Fibroblast of lung (primary cell): Measurements from ENCODE around the gene CYYR1.

Source experiments
- EZH2 ChIP-seq: IDR thresholded peaks from 2 replicates; pipeline ENCODE4 v1.5.1; 2012; ENCODE audit warnings: low read length, control low read depth, mild to moderate bottlenecking; ENCODE audit errors: missing control alignments
- TF ChIP-seq, protein P1 (sequence below), 2 donors: IDR thresholded peaks in 1 of 2; conservative IDR thresholded peaks in 1 of 2; 1 replicate in 1 of 2; 2 replicates in 1 of 2; pipeline ENCODE4 v1.5.1; 2011 to 2012; ENCODE audit warnings: low read length in 2 of 2, control low read depth in 1 of 2, inconsistent platforms in 1 of 2, low read depth in 1 of 2, mild to moderate bottlenecking in 1 of 2

DNA sequence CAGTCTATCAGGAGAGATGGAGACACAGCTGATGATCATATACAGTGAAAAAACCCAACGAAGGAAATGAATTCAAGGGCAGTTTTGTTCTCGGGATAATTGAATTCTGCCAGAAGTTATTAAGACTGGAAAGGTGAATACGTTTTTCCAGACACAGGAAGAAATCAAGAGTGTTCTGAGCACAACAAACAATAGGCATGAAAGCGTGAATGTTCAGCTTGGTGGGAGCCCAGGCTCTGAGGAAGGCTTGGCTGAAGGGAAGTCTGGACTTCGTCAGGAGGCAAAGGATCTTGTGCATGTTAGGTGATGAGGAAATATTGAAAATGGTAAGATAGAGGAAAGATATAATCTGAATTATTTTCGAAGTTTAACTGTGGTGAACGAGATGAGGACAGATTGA, 50.4 kb downstream of the CYYR1 start:
- TF ChIP-seq, protein P1, sequence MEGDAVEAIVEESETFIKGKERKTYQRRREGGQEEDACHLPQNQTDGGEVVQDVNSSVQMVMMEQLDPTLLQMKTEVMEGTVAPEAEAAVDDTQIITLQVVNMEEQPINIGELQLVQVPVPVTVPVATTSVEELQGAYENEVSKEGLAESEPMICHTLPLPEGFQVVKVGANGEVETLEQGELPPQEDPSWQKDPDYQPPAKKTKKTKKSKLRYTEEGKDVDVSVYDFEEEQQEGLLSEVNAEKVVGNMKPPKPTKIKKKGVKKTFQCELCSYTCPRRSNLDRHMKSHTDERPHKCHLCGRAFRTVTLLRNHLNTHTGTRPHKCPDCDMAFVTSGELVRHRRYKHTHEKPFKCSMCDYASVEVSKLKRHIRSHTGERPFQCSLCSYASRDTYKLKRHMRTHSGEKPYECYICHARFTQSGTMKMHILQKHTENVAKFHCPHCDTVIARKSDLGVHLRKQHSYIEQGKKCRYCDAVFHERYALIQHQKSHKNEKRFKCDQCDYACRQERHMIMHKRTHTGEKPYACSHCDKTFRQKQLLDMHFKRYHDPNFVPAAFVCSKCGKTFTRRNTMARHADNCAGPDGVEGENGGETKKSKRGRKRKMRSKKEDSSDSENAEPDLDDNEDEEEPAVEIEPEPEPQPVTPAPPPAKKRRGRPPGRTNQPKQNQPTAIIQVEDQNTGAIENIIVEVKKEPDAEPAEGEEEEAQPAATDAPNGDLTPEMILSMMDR (conservative IDR thresholded peaks at IDR 0.05 in 1 of 2, IDR thresholded peaks at IDR 0.05 in 1 of 2; ENCODE audit: low read depth in 1 of 2, low read length in 2 of 2), result no peak
- TF ChIP-seq EZH2, result no peak
